WERI-Rb-1 (cell line): ENCODE data around the gene DENND11.

Experiments
- DNase-seq: peaks from one replicate; pipeline ENCODE4 v3.0.0-alpha.2; 2020
- H3K27ac ChIP-seq: fragments of 250-450 bp; sonication (Bioruptor Pico); 2 replicates; pipeline ENCODE4 v1.5.1; 2020; ENCODE audit warnings: mild to moderate bottlenecking, moderate library complexity
- H3K27me3 ChIP-seq: fragments of 250-450 bp; sonication (Bioruptor Pico); 2 replicates; pipeline ENCODE4 v1.5.1; 2021; ENCODE audit warnings: mild to moderate bottlenecking, low read depth, moderate library complexity; ENCODE audit not compliant: insufficient read depth, severe bottlenecking
- H3K36me3 ChIP-seq: fragments of 250-450 bp; sonication (Bioruptor Pico); 2 replicates; pipeline ENCODE4 v1.5.1; 2020; ENCODE audit warnings: mild to moderate bottlenecking, moderate library complexity
- H3K4me3 ChIP-seq: 2 replicates; pipeline ENCODE4 v1.5.1; 2011; ENCODE audit warnings: low read depth, mild to moderate bottlenecking, control low read depth, low read length
- H3K9me3 ChIP-seq: fragments of 250-450 bp; sonication (Bioruptor Pico); 2 replicates; pipeline ENCODE4 v1.5.1; 2021; ENCODE audit warnings: mild to moderate bottlenecking, moderate library complexity; ENCODE audit not compliant: severe bottlenecking
- CTCF ChIP-seq: IDR thresholded peaks from 2 replicates; pipeline ENCODE4 v1.5.1; 2011; ENCODE audit warnings: low read depth, mild to moderate bottlenecking, control low read depth, inconsistent platforms, low read length

DENND11 gene

DNA sequence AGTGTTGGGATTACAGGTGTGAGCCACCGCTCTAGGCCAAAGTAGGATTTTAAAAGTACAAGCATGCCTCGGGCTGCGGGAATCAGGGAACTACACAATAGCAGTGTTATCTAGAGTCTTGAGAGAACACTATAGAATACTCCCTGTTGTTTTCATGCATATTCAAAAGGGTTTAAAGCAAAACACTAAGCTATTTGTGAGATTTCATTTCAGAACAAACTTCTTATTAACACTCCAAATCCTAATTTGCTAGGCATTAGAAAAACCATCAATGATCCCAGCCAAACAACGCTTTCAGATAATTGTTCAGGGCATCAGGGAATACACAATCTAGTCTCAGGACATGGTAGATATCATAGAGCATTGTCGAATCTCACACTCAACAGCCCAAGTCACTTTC lies 13.9 kb downstream of the DENND11 start:
- no peaks in the 10 kb centered on the region for H3K9me3 ChIP-seq
- no peak for TF ChIP-seq CTCF
- DNase-seq: no peak

DNA sequence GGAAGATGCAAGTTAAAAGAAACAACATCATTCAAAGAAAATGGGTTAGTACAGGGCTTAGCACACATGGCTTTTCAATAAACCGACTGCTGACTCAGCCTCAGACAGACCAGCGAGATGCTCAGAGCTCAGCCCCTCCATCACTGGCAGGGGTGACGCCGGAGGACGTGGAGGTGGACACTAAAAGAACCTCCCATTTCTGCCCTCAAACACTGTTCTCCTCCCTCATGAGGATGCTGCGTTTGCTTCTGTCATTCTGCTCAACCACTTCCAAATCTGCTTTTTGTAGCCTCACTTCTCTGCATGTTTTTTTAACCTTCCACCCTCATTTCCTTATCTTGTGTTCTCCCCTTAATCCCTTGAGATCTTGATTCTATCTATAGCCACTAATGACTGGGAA lies 15.3 kb downstream of the DENND11 start:
- Histone ChIP-seq H3K4me3 (no peak overlapping the region), H3K9me3 (no peaks in the 10 kb centered on the region), H3K36me3 (no peaks in the 10 kb centered on the region), H3K27me3 (peaks cover 5% of the 10 kb centered on the region), H3K27ac (no peak overlapping the region)
- no peak for DNase-seq
- no peak for TF ChIP-seq CTCF

More for the DNA sequence above, 13.9 kb downstream of the DENND11 start:
- H3K36me3 ChIP-seq: no peaks in the 10 kb centered on the region
- H3K27ac ChIP-seq: no peak overlapping the region
- H3K4me3 ChIP-seq: no peak overlapping the region
- peaks cover 5% of the 10 kb centered on the region for H3K27me3 ChIP-seq

DNA sequence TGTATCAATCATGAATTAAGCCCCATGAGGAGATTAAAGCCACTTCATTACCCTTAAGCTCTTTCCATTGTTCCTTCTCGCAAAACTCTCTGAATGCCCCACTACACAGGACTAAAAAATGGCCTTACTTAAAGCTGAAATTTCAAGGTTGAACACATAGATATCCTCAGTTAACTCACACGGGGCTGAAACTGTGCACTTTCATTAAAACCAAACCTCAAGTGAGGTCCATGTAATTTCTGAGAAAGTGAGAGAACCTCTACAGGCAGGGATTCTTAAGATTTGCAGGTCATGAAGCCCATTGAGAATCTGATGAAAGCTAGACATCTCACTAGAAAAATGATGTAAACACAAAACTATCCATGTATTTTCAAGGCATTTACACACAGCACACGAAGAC lies 15.9 kb downstream of the DENND11 start:
- Histone ChIP-seq H3K36me3 (no peaks in the 10 kb centered on the region), H3K4me3 (no peak overlapping the region), H3K9me3 (no peaks in the 10 kb centered on the region), H3K27me3 (peaks cover 5% of the 10 kb centered on the region), H3K27ac (no peak overlapping the region)
- no peak for TF ChIP-seq CTCF
- DNase-seq: no peak

DNA sequence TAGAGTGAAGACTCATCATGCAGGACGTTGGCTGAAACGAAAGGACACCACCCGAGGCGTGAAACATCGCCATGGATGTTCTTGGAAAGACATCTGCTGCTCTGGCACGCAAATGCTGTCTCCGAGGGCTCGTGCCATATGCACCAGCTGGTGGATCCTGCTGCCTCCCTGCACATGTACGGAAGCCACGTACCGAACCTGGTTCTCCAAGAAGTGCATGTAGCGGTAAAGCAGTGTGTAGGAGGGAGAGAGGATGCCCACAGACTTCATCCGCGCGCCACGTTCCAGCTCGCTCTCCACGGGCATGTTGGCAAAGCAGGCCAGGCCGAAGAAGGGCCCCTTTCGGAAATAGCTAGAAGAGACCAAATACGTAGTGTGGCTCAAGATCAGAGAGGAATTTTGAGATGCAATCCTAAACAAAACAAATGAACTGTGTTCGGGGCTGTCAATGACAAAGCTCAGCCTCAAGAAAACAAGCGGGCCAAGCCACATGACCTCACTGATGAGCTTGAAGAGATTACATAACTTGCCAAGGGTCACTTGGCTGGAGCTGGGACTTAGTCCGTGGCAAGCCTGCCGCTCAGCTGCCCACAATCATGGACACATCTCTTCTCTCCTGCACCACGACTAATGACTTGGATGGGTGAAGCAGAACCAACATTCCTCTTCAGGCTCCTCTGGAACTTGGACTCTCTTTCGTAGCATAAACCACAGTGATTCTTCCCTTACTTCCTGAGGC lies 16.5 kb downstream of the DENND11 start:
- Histone ChIP-seq H3K36me3 (no peaks in the 10 kb centered on the region), H3K4me3 (no peak overlapping the region), H3K9me3 (no peaks in the 10 kb centered on the region), H3K27ac (no peak overlapping the region), H3K27me3 (peaks cover 5% of the 10 kb centered on the region)
- no peak for DNase-seq
- TF ChIP-seq CTCF: no peak

GRCh38 chr7:141679014-141679413 lies 23.0 kb downstream of the DENND11 start:
- no peaks in the 10 kb centered on the region for H3K27me3 ChIP-seq
- H3K27ac ChIP-seq: no peak overlapping the region
- H3K9me3 ChIP-seq: no peaks in the 10 kb centered on the region
- TF ChIP-seq CTCF: no peak
- H3K4me3 ChIP-seq: no peak overlapping the region
- H3K36me3 ChIP-seq: no peaks in the 10 kb centered on the region
- no peak for DNase-seq

- TF ChIP-seq CTCF: no peak
- no peaks in the 10 kb centered on the region for H3K9me3 ChIP-seq
- no peaks in the 10 kb centered on the region for H3K36me3 ChIP-seq
- no peak for DNase-seq
- no peak overlapping the region for H3K27ac ChIP-seq
- H3K4me3 ChIP-seq: no peak overlapping the region
- no peaks in the 10 kb centered on the region for H3K27me3 ChIP-seq
Measured at GRCh38 chr7:141676618-141677017, 25.3 kb downstream of the DENND11 start.
